Uterus (tissue), 4 donors: Measurements from ENCODE around the gene FAM89B. TPM values are rescaled to one million over a fixed set of nuclear protein-coding genes. Genes with fewer than 3 reads are reported as not detected.
A peak's percentile ranks its signal among the peaks of the same experiment; 100 is the strongest.

Experiments
- DNase-seq, 2 donors: peaks; one replicate each; pipeline ENCODE4 v3.0.0-alpha.2; 2019 to 2020
- H3K27ac ChIP-seq, 2 donors: fragments of 200-600 bp; sonication (generic); 1 replicate in 1 of 2; 2 replicates in 1 of 2; pipeline ENCODE4 v1.5.1; 2016 to 2018
- H3K27me3 ChIP-seq, 2 donors: fragments of 200-600 bp; sonication (generic); one replicate each; pipeline ENCODE4 v1.5.1; 2018 to 2019; ENCODE audit warnings: control low read depth in 1 of 2
- H3K36me3 ChIP-seq, 2 donors: fragments of 200-600 bp; sonication (generic); one replicate each; pipeline ENCODE4 v1.5.1; 2019; ENCODE audit warnings: control low read depth in 1 of 2
- H3K4me1 ChIP-seq, 2 donors: fragments of 200-600 bp; sonication (generic); one replicate each; pipeline ENCODE4 v1.5.1; 2018 to 2019; ENCODE audit warnings: control low read depth in 1 of 2
- H3K4me3 ChIP-seq, 2 donors: fragments of 200-600 bp; sonication (generic); 1 replicate in 1 of 2; 2 replicates in 1 of 2; pipeline ENCODE4 v1.5.1; 2018 to 2019; ENCODE audit warnings: mild to moderate bottlenecking in 1 of 2
- H3K9me3 ChIP-seq, 2 donors: fragments of 200-600 bp; sonication (generic); one replicate each; pipeline ENCODE4 v1.5.1; 2019; ENCODE audit warnings: control low read depth in 1 of 2
- CTCF ChIP-seq, 4 experiments: fragments of 200-600 bp in 2 of 4; fragments of 450-650 bp in 2 of 4; sonication (generic) in 2 of 4; IDR thresholded peaks; one replicate each; pipeline ENCODE4 v1.5.1; 2016 to 2019; ENCODE audit warnings: antibody characterized with exemption in 4 of 4, mild to moderate bottlenecking in 2 of 4, moderate library complexity in 1 of 4
- POLR2A ChIP-seq, 2 donors: fragments of 450-650 bp; IDR thresholded peaks; one replicate each; pipeline ENCODE4 v1.6.1; 2016; ENCODE audit warnings: antibody characterized with exemption in 2 of 2, mild to moderate bottlenecking in 1 of 2, moderate library complexity in 1 of 2
- intact Hi-C: fragments of 100-400 bp; cut with DNase I; formaldehyde crosslinking; loops from one replicate; pipeline ENCODE4 v1.15.1; 2023; ENCODE audit warnings: low total_unique reads
- total RNA-seq, 4 donors: library from RNA; depleted of rRNA in 3 of 4; stranded (reverse); fragments of >200 nt in 3 of 4; gene quantifications; one replicate each; pipeline versions ENCODE4 v1.1.0 to v1.2.4, GENCODE V29; 2014 to 2023
- donor health status: DM: yes; HTN: yes; CAD: no.

Gene FAM89B
- total RNA-seq, 4 donors from 2014 or later: 13.9 to 83.0 (median 40.8) TPM

GRCh38 chr11:65578134-65578533, 5.8 kb downstream of the FAM89B start:
- intact Hi-C loops: no loop called here
- Histone ChIP-seq H3K4me1 (peaks cover 0 to 31% of the 10 kb centered on the region in 2 donors), H3K9me3 (no peaks in the 10 kb centered on the region), H3K27ac (peak overlapping the region; percentile 84 to 92), H3K27me3 (no peaks in the 10 kb centered on the region), H3K4me3 (no peak overlapping the region), H3K36me3 (no peaks in the 10 kb centered on the region)
- DNase-seq: no peak
- no peak for TF ChIP-seq CTCF (IDR thresholded peaks at IDR 0.05)
- TF ChIP-seq POLR2A (IDR thresholded peaks at IDR 0.05): no peak

- H3K27me3 ChIP-seq: no peaks in the 10 kb centered on the region
- H3K4me1 ChIP-seq: peaks cover 0 to 26% of the 10 kb centered on the region in 2 donors
- TF ChIP-seq POLR2A (IDR thresholded peaks at IDR 0.05): no peak
- TF ChIP-seq CTCF (IDR thresholded peaks at IDR 0.05): no peak
- DNase-seq: no peak
- H3K9me3 ChIP-seq: no peaks in the 10 kb centered on the region
- H3K27ac ChIP-seq: peak overlapping the region; percentile 1 to 92
- no peak overlapping the region for H3K4me3 ChIP-seq
- intact Hi-C loops: no loop called here
- no peaks in the 10 kb centered on the region for H3K36me3 ChIP-seq
These were observed 6.3 kb downstream of the FAM89B start for GRCh38 chr11:65578667-65579066.

GRCh38 chr11:65579291-65579690, 7.0 kb downstream of the FAM89B start:
- DNase-seq: no peak
- H3K36me3 ChIP-seq: no peaks in the 10 kb centered on the region
- TF ChIP-seq POLR2A (IDR thresholded peaks at IDR 0.05) (no peak), CTCF (IDR thresholded peaks at IDR 0.05) (no peak)
- H3K4me3 ChIP-seq: no peak overlapping the region
- H3K9me3 ChIP-seq: no peaks in the 10 kb centered on the region
- intact Hi-C loops: no loop called here
- H3K4me1 ChIP-seq: peaks cover 0 to 23% of the 10 kb centered on the region in 2 donors
- H3K27ac ChIP-seq: no peak overlapping the region
- no peaks in the 10 kb centered on the region for H3K27me3 ChIP-seq

- TF ChIP-seq CTCF (IDR thresholded peaks at IDR 0.05): no peak
- no peak for TF ChIP-seq POLR2A (IDR thresholded peaks at IDR 0.05)
- no peaks in the 10 kb centered on the region for H3K36me3 ChIP-seq
- no peak overlapping the region for H3K27ac ChIP-seq
- intact Hi-C loops: loop anchor here (10.0 kb wide), 1 partner anchor 45 kb away; no protein-coding TSS in a partner anchor
- no peak for DNase-seq
- no peak overlapping the region for H3K4me3 ChIP-seq
- H3K27me3 ChIP-seq: no peaks in the 10 kb centered on the region
- no peaks in the 10 kb centered on the region for H3K9me3 ChIP-seq
- H3K4me1 ChIP-seq: peaks cover 0 to 23% of the 10 kb centered on the region in 2 donors
These were observed 7.8 kb downstream of the FAM89B start for GRCh38 chr11:65580031-65580692.

- no peaks in the 10 kb centered on the region for H3K9me3 ChIP-seq
- DNase-seq: no peak
- intact Hi-C loops: loop anchor here (10.0 kb wide), 1 partner anchor 46 kb away; no protein-coding TSS in a partner anchor
- no peak overlapping the region for H3K27ac ChIP-seq
- H3K36me3 ChIP-seq: no peaks in the 10 kb centered on the region
- no peak overlapping the region for H3K4me3 ChIP-seq
- H3K4me1 ChIP-seq: peaks cover 0 to 18% of the 10 kb centered on the region in 2 donors
- no peaks in the 10 kb centered on the region for H3K27me3 ChIP-seq
- TF ChIP-seq CTCF (IDR thresholded peaks at IDR 0.05): no peak
These were observed 8.4 kb downstream of the FAM89B start for GRCh38 chr11:65580756-65581155.
